GM18858 (cell line): Measurements from ENCODE around the gene MCOLN1.

ENCODE experiments used
- ATAC-seq: cut with Tn5 transposase; IDR thresholded peaks from one replicate; pipeline ENCODE4 v1.9.1; 2021; ENCODE audit not compliant: unreplicated experiment

Gene MCOLN1

GRCh38 chr19:7502552-7502951 is 19.9 kb upstream of the MCOLN1 start:
- ATAC-seq, result no peak

DNA sequence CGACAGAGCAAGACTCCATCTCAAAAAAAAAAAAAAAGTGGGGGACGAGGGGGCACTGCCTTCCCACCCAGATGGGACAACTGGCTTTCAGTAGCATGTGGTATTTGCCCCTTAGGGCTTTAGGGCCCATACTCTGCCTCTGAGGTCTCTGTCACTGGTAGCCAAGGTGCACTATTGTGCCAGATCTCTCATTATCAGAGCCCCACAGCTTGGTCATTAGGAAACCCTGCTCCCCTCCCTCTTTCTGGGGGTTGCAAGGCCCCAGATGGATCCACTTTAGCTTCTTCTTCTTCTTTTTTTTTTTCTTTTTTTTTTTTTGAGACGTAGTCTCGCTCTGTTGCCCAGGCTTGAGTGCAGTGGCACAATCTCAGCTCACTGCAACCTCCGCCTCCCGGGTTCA is 17.7 kb upstream of the MCOLN1 start:
- no peak for ATAC-seq

DNA sequence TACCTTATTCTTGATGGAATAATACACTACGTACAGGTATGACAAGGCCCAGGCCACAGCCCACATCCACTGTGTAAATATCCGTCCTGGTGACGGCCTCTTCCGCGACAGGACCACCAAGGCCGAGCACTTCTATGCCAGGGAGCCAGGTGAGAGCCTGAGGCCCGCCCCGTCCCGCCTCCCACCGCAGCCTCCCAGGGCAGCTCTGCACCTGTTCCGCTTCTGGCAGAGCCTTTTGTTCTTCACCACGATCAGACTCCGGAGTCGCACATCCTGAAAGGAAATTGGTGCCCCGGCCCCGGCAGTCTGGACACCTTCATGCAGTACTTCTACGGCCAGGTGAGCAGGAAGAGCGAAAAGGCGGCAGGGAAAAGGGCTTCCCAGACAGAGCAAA is 17.1 kb upstream of the MCOLN1 start:
- no peak for ATAC-seq

DNA sequence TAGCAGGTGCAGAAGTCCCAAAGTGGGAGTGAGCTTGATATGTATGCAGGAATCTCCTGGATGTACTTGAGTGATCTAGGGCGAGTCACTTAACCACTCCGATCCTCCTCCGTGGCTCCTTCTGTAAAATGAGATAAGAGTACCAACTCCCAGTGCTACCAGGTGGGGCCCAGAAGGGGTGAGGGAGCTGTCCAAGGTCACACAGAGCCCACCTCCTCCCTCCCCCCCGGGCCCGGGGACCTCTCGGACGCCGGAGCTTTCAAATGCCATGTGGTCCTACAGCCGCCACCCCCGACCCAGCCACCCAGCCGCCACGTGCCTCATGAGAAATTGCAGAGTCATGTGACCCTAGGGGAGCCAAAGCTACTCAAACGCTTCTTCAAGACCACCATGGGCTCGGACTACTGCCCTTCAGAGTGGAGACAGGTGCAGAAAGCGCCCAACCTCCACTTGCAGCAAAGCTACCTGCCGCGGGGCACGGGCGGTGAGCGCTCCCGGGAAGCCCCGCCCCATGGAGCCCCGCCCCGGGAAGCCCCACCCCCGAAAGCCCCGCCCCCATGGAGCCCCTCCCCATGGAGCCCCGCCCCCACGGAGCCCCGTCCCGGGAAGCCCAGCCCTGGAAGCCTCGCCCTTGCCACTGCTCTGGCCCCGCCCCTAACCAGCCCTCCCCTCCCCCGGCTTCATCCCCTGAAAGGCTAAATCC is 16.6 kb upstream of the MCOLN1 start:
- no peak for ATAC-seq

DNA sequence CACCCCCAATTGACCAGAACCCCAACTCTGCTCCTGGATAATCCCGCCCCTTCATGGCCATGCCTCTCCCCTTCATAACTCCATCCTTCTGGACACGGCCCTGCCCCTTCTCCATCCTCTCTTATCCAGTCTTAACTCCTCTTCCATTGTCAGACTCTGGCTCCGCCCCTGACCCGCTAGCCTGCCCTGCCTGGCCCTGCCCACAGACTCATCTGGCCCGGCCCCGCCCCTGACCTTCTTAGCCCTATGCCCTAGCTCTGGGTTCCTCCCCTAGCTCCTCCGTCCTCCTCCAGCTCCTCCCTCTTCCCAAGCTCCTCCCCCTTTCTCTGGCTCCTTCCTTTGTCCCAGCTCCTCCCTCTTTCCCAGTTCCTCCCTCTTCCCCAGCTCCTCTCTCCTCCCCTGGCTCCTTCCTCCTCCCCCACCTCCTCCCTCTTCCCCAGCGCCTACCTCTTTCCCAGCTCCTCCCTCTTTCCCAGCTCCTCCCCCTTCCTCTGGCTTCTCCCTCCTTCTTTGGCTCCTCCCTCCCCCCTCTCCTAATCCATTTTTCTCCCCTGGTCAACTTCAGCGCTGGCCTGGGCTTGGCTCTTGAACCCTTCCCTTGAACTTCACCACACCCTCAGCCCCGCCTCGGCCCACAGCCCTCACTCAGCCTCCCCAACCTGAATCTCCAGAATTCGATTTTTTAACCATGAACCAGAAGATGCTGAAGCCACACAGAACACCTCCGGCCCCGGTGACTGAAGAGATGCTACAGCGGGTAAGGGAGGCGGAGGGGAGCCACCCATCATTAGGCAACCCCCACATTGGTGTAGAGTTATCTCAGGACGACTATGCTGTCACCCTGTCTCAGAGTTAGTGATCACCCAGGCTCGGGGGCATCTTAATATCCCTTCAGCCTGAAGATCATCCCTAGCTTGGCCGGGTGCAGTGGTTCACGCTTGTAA is 15.8 kb upstream of the MCOLN1 start:
- ATAC-seq, result no peak

GRCh38 chr19:7507884-7508283 is 14.5 kb upstream of the MCOLN1 start:
- no peak for ATAC-seq

GRCh38 chr19:7509625-7510024 is 12.8 kb upstream of the MCOLN1 start:
- no peak for ATAC-seq

DNA sequence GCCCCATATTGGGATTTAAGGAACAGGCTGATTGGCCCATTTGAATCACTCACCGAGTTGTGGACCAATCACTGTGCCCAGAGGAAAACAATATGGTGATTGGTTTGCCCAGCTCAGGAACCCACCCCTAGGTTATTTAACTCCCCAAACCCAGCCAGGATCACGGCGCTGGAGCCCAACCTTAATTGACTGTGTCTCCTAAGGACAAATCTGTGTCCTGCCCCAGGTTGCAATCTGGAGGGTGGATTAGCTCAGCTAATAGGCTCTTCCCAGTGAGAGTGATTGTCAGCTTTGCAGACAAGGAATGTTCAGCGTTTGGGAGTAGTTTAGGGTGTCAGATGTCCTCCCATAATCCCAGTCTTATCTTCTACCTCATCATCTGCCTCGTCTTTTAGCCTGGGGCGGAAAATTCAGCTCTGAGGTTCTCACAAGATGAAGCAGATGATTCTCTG is 10.0 kb upstream of the MCOLN1 start:
- ATAC-seq, result no peak

GRCh38 chr19:7513809-7514642 is 8.4 kb upstream of the MCOLN1 start:
- ATAC-seq, result no peak

DNA sequence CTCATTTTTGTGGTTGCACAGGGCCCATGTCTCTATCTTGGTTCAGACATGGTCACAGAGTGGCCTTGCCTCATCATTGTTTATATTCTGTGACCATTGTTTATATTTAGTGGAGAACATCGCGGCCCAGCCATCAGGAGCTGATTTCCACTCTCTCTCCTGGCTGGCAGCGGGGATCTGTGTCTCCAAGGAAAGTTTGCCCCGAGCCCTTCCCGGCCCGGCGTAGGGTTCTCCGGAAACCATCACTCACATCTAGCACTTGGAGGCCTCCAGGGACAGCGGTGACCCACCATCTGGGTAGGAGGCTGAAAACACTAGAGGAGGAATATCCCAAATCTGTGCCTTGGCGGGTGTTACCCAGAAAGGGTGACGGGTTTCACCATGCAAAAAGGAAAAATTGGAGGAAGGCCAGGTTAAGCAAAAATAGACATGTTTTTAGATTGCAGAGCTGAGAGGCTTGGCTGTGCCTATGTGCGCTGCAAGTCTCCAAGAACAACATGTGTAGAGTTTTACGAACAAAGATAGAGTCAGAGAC is 7.2 kb upstream of the MCOLN1 start:
- ATAC-seq, result no peak

GRCh38 chr19:7515645-7516151 is 6.7 kb upstream of the MCOLN1 start, which contains the start of gene ZNF358:
ZNF358 (plus strand) TSS chr19:7516103; CDS start chr19:7519243, 3,140 bp downstream.
- no peak for ATAC-seq

- ATAC-seq, result no peak
Observed at GRCh38 chr19:7516333-7516732, 6.1 kb upstream of the MCOLN1 start.

DNA sequence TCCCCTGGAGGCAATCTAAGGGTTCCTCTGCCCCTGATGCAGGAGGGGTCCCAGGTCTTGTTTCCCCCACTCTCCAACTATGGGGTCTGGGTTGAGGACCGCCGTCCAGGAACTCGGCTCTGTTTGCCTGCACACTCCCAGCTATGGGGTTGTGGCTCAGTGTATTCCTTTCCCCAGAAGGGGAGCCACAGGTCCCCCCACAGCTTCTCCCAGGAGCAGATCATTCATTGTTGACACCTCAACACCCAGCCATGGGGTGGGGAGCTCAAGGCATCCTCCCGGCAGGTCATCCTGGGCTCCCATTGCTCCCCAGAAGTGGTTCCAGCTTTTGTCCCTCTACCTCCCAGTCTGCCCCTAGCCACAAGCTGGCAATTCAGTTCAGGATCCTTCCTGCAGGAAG is 5.5 kb upstream of the MCOLN1 start:
- ATAC-seq, result no peak

- no peak for ATAC-seq
Observed at GRCh38 chr19:7519361-7520130, 2.9 kb upstream of the MCOLN1 start.

DNA sequence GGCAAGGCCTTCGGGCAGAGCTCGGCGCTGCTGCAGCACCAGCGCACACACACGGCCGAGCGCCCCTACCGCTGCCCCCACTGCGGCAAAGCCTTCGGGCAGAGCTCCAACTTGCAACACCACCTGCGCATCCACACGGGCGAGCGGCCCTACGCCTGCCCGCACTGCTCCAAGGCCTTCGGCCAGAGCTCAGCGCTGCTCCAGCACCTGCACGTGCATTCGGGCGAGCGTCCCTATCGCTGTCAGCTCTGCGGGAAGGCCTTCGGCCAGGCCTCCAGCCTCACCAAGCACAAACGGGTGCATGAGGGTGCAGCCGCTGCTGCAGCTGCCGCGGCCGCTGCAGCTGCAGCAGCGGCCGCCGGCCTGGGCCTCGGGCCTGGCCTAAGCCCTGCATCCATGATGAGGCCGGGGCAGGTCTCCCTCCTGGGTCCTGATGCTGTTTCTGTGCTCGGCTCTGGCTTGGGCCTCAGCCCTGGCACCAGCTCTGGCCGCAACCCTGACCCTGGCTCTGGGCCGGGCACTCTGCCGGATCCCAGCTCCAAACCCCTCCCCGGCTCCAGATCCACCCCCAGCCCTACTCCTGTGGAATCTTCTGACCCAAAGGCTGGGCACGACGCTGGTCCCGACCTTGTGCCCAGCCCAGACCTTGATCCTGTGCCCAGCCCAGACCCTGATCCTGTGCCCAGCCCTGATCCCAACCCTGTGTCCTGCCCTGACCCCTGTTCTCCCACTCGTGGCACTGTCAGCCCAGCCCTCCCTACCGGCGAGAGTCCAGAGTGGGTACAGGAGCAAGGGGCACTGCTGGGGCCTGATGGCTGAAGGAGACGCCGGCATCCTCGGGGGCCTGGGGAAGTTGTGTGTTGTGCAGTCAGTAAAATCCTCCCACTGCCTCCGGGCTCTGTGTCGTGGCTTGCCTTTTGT is 2.0 kb upstream of the MCOLN1 start:
- no peak for ATAC-seq

DNA sequence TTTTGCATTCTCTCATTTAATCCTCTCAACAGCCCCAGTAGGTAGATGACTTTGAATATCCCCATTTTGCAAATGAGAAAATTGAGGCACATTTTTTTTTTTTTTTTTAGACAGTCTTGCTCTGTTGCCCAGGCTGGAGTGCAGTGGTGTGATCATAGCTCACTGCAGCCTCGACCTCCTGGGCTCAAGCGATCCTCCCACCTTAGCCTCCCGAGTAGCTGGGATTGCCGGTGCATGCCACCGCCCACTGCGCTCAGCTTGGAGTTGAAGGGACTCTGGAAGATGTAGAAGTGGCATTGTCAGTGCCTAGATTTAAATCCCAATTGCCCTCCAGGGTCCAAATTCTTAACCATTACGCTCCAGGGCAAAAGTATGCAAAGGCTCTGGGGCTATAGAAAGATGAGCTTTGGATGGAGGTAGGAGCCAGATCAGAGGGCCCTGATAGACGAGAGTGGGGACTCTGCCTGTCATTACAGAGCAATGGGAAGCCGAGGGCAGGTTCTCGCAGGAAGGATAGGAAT is 813 bp upstream of the MCOLN1 start:
- ATAC-seq, result no peak

GRCh38 chr19:7522923-7523667 is 671 bp downstream of the MCOLN1 start:
- no peak for ATAC-seq

- ATAC-seq, result no peak
Observed at GRCh38 chr19:7524523-7524922, 2.1 kb downstream of the MCOLN1 start.
